ENCODE data around the gene A4GALT. TPM values are rescaled to one million over a fixed set of nuclear protein-coding genes. Genes with fewer than 3 reads are reported as not detected.
A peak's percentile ranks its signal among the peaks of the same experiment; 100 is the strongest.

Gene A4GALT
- total and polyA plus RNA-seq, 11 donors: 30.7 to 230 (median 67.2) TPM

DNA sequence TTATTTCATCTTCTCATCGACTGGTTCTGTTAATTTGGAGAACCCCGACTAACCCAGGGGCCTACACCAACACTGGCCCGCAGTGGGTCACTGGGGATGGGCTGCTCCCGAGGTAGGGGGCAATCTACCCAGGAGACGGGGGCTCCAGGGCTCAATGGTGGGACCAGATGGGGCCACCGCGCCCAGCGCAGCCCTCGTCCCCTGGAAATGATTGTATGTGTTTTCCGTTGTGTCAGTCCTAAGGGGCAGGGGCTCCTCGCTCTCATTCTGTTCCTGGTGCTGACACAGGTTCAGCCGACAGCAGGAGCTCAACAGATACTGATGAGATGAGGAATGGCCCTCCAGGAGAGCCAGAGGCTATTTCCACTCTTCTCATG, 20.7 kb downstream of the A4GALT start:
- H3K9me3 ChIP-seq: no peaks in the 10 kb centered on the region
- peaks cover 0 to 6% (median 0%) of the 10 kb centered on the region in 9 donors for H3K36me3 ChIP-seq
- no peak for TF ChIP-seq POLR2A (IDR thresholded peaks at IDR 0.05)
- TF ChIP-seq, protein P1, sequence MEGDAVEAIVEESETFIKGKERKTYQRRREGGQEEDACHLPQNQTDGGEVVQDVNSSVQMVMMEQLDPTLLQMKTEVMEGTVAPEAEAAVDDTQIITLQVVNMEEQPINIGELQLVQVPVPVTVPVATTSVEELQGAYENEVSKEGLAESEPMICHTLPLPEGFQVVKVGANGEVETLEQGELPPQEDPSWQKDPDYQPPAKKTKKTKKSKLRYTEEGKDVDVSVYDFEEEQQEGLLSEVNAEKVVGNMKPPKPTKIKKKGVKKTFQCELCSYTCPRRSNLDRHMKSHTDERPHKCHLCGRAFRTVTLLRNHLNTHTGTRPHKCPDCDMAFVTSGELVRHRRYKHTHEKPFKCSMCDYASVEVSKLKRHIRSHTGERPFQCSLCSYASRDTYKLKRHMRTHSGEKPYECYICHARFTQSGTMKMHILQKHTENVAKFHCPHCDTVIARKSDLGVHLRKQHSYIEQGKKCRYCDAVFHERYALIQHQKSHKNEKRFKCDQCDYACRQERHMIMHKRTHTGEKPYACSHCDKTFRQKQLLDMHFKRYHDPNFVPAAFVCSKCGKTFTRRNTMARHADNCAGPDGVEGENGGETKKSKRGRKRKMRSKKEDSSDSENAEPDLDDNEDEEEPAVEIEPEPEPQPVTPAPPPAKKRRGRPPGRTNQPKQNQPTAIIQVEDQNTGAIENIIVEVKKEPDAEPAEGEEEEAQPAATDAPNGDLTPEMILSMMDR (IDR thresholded peaks at IDR 0.05): no peak
- peak overlapping the region; percentile 88 to 99 (median 94) for H3K27ac ChIP-seq
- intact Hi-C loops (cut with DNase I): loop anchor here in 2 of 10 donors (5.0 kb wide), 1 partner anchor 53 kb away; the partner anchor contains the start of gene CYB5R3 (in 2 of the 2)
- DNase-seq (peak in 1 of 5 donors; percentile 19), ATAC-seq (no peak)
- WGBS, 4 donors: 71 to 86% (median 82%) methylated on average over 4 to 12 of the region's 12 CpGs
- no peak overlapping the region for H3K4me3 ChIP-seq
- peaks cover 16 to 98% (median 69%) of the 10 kb centered on the region in 12 donors for H3K4me1 ChIP-seq
- no peaks in the 10 kb centered on the region for H3K27me3 ChIP-seq

DNA sequence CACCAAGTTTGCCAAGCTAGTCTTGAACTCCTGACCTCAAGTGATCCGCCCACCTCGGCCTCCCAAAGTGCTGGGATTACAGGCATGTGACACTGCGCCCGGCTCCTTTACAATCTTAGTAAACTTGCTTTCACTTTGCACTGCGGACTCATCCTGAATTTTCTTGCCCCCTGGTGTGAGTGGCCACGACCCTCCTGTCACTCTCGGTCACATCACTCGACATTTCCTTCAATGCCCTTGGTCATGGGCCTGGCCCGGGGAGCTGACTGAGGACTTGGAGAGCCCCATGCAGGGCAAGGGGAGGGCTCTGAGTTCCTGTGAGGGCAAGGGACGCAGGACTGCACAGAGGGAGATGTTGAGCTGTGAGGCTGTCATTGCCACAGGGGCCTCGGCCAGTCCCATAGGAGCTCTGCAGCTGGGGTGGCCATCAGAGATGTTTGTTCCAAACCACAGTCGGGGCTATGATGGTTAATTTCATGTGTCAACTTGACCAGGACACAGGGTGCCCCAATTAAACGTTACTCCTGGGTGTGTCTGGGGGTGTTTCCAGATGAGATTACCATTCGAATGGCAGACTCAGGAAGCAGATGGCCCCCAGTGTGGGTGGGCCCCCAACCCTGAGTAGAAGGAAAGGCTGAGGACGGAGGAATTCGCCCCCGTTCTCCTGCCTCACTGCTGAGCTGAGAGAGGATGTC, 21.2 kb downstream of the A4GALT start:
- no peaks in the 10 kb centered on the region for H3K9me3 ChIP-seq
- peak in 1 of 5 donors; percentile 74 for DNase-seq

DNA sequence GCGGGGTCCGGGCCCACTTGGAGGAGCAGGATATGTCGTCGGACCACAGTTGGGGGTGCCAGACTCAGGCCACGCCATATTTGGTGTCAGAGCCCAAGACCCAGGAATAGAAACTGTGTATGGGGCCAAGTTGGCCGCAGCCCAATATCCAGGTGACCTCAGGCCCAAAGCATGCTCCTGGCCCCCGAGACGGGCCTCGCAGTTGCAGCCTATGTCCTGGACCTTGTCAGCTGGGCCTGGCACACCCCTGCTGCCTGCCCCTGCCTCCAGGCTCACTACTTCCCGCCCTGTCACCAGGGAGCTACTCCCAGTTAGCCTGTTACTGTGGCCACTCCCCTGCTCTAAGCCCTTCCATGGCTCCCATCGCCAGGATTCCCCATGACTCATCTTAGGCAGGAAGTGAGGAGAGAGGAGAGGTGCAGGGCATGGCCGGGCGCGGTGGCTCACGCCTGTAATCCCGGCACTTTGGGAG, 23.1 kb downstream of the A4GALT start:
- TF ChIP-seq, protein P1 (IDR thresholded peaks at IDR 0.05): no peak
- no peak for TF ChIP-seq POLR2A (IDR thresholded peaks at IDR 0.05)
- intact Hi-C loops (cut with DNase I): loop anchor here in 2 of 10 donors (5.0 kb wide), 1 partner anchor 50 kb away; the partner anchor contains the start of gene CYB5R3 (in 2 of the 2)
- ATAC-seq: peak; percentile 87 to 90 (median 88)
- Histone ChIP-seq H3K4me3 (no peak overlapping the region), H3K4me1 (peaks cover 16 to 92% (median 67%) of the 10 kb centered on the region in 12 donors), H3K27ac (peak overlapping the region; percentile 88 to 99 (median 94)), H3K27me3 (no peaks in the 10 kb centered on the region), H3K36me3 (peaks cover 0 to 29% (median 23%) of the 10 kb centered on the region in 9 donors), H3K9me3 (no peaks in the 10 kb centered on the region)
- peak; percentile 90 to 97 (median 93) for DNase-seq
- WGBS, 4 donors: 9 to 18% (median 14%) methylated on average over 16 of the region's 16 CpGs

More for the DNA sequence above, 21.2 kb downstream of the A4GALT start:
- peaks cover 16 to 98% (median 73%) of the 10 kb centered on the region in 12 donors for H3K4me1 ChIP-seq
- intact Hi-C loops (cut with DNase I): loop anchor here in 2 of 10 donors (5.0 kb wide), 1 partner anchor 52 kb away; the partner anchor contains the start of gene CYB5R3 (in 2 of the 2)
- peak overlapping the region; percentile 88 to 99 (median 94) for H3K27ac ChIP-seq
- no peak overlapping the region for H3K4me3 ChIP-seq
- 41 to 53% (median 48%) methylated on average over 15 to 17 of the region's 17 CpGs for WGBS, 4 donors
- no peaks in the 10 kb centered on the region for H3K27me3 ChIP-seq
- ATAC-seq: peak in 1 of 4 donors; percentile 16
- TF ChIP-seq, protein P1 (IDR thresholded peaks at IDR 0.05): no peak
- no peak for TF ChIP-seq POLR2A (IDR thresholded peaks at IDR 0.05)
- H3K36me3 ChIP-seq: peaks cover 0 to 11% (median 5%) of the 10 kb centered on the region in 9 donors

DNA sequence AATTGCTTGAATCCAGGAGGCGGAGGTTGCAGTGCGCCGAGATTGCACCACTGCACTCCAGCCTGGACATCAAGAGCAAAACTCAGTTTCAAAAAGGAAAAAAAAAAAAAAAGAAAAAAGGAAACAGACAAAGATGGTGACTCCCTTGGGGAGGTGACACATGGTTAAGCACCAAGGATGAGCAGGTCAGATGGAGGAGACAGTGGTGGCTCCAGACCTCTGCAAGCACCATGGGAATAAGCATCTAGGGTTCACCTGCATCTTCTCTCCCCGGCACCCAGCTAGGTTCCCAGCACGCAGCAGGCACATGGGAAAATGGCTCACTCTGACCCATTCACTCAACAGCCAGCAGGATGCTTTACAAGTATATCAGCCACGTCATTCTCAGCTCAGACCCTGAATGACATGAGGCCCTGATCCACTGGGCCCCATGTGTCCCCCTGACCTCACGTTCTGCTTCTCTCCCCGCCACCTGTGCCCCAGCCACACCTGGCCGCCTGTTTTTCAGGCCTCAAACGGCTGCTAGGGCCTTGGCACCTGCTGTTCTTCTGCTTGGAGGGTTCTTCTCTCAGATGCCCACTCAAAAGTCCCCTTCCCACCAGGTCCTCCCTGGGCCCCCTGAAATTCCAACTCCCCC, 24.2 kb downstream of the A4GALT start:
- Histone ChIP-seq H3K4me1 (peaks cover 16 to 92% (median 61%) of the 10 kb centered on the region in 12 donors), H3K36me3 (peaks cover 0 to 40% (median 33%) of the 10 kb centered on the region in 9 donors), H3K9me3 (no peaks in the 10 kb centered on the region), H3K27ac (peak overlapping the region; percentile 88 to 99 (median 94)), H3K4me3 (no peak overlapping the region), H3K27me3 (no peaks in the 10 kb centered on the region)
- intact Hi-C loops (cut with DNase I): loop anchor here in 2 of 10 donors (5.0 kb wide), 1 partner anchor 49 kb away; the partner anchor contains the start of gene CYB5R3 (in 2 of the 2)
- TF ChIP-seq, protein P1 (IDR thresholded peaks at IDR 0.05): no peak
- TF ChIP-seq POLR2A (IDR thresholded peaks at IDR 0.05): no peak
- WGBS, 4 donors: 78 to 81% (median 80%) methylated on average over 10 of the region's 10 CpGs
- DNase-seq (no peak), ATAC-seq (no peak)

Data from heart left ventricle (tissue), 16 donors.